Measurements from ENCODE around the gene EPB41L5.

The EPB41L5 gene

DNA sequence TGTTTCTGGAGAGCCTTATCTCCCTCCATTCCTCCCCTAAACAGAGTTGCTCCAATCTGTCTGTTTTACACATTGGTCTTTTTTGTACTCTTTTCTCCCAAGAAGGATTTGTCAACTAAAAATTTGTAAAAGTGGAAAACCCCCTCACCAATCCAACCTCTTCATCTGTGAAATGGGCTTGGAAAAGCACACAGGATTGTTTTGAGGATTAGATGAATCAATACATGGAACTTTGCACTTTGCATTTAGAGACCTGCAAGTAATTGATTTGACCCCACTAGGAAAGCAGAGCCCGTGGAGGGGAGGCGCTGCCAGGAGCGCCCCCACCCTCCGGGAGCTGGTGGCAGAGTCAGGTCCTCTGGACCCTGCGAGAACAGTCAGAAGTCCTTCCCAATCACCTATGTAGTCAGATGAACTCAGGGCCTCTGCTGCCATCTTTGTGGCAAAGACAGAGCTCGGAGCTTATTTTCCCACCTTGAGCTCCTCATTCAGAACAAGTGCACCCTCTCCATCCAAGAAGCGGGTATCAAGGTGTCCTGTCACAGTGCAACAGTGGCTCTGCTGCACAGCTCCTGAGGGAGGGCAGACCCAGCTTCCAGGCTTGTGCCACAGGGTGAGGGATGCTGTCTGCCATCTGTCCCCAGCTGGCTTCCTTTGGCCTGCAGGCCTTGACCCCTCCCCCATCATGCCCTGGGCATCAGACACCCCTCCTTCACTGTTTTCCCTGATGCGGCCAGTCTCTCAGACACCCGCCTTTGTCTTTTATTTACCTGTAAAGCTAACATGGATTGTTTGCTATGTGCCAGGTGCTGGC is 212.1 kb downstream of the EPB41L5 start:
- no peak for DNase-seq (ENCODE audit: low read depth in 1 of 2, low spot score in 1 of 2)
- TF ChIP-seq, protein P1, sequence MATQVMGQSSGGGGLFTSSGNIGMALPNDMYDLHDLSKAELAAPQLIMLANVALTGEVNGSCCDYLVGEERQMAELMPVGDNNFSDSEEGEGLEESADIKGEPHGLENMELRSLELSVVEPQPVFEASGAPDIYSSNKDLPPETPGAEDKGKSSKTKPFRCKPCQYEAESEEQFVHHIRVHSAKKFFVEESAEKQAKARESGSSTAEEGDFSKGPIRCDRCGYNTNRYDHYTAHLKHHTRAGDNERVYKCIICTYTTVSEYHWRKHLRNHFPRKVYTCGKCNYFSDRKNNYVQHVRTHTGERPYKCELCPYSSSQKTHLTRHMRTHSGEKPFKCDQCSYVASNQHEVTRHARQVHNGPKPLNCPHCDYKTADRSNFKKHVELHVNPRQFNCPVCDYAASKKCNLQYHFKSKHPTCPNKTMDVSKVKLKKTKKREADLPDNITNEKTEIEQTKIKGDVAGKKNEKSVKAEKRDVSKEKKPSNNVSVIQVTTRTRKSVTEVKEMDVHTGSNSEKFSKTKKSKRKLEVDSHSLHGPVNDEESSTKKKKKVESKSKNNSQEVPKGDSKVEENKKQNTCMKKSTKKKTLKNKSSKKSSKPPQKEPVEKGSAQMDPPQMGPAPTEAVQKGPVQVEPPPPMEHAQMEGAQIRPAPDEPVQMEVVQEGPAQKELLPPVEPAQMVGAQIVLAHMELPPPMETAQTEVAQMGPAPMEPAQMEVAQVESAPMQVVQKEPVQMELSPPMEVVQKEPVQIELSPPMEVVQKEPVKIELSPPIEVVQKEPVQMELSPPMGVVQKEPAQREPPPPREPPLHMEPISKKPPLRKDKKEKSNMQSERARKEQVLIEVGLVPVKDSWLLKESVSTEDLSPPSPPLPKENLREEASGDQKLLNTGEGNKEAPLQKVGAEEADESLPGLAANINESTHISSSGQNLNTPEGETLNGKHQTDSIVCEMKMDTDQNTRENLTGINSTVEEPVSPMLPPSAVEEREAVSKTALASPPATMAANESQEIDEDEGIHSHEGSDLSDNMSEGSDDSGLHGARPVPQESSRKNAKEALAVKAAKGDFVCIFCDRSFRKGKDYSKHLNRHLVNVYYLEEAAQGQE (IDR thresholded peaks at IDR 0.05; ENCODE audit: insufficient replicate concordance, low read depth) = no peak
- no peak for TF ChIP-seq GABPA (IDR thresholded peaks at IDR 0.05; ENCODE audit: low read depth)
- no peak for TF ChIP-seq POLR2AphosphoS5 (IDR thresholded peaks at IDR 0.05; ENCODE audit: low read depth)
- no peak for TF ChIP-seq SPI1 (IDR thresholded peaks at IDR 0.05; ENCODE audit: borderline replicate concordance, low read depth)
- TF ChIP-seq, protein P2, sequence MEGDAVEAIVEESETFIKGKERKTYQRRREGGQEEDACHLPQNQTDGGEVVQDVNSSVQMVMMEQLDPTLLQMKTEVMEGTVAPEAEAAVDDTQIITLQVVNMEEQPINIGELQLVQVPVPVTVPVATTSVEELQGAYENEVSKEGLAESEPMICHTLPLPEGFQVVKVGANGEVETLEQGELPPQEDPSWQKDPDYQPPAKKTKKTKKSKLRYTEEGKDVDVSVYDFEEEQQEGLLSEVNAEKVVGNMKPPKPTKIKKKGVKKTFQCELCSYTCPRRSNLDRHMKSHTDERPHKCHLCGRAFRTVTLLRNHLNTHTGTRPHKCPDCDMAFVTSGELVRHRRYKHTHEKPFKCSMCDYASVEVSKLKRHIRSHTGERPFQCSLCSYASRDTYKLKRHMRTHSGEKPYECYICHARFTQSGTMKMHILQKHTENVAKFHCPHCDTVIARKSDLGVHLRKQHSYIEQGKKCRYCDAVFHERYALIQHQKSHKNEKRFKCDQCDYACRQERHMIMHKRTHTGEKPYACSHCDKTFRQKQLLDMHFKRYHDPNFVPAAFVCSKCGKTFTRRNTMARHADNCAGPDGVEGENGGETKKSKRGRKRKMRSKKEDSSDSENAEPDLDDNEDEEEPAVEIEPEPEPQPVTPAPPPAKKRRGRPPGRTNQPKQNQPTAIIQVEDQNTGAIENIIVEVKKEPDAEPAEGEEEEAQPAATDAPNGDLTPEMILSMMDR (IDR thresholded peaks at IDR 0.05; ENCODE audit: insufficient read depth, low read length) = no peak
- H3K27me3 ChIP-seq (ENCODE audit: insufficient read depth, poor library complexity, severe bottlenecking) = no peaks in the 10 kb centered on the region

DNA sequence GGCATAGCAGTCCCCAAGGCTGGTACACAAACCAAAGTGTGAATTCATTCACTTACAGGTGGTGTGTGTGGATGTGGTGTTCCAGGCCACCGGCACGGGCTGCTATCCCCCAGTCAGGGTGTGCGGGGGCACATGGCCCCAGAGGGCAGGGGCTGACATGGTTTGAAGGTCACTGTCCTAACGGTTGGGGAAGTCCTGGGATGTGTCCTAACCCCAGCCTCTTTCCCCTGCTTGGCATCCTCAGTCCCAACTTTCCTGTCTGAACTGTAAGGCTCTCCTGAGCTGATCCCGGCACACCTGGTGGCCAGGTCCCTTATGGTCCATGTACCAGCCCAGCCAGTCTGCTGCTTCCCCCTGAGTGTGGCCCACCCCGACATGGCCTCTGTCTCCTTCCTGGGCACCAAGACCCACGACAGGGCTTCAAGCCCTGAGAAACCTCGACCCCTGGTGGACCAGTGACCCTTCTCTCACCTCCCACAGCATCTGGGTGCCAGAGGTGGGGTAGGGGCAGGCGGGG is 212.7 kb downstream of the EPB41L5 start:
- DNase-seq (ENCODE audit: low read depth in 1 of 2, low spot score in 1 of 2) = no peak
- TF ChIP-seq GABPA (IDR thresholded peaks at IDR 0.05; ENCODE audit: low read depth) (no peak), SPI1 (IDR thresholded peaks at IDR 0.05; ENCODE audit: borderline replicate concordance, low read depth) (no peak), POLR2AphosphoS5 (IDR thresholded peaks at IDR 0.05; ENCODE audit: low read depth) (no peak)
- TF ChIP-seq, protein P2 (IDR thresholded peaks at IDR 0.05; ENCODE audit: insufficient read depth, low read length) = no peak
- TF ChIP-seq, protein P1 (IDR thresholded peaks at IDR 0.05; ENCODE audit: insufficient replicate concordance, low read depth) = no peak
- Histone ChIP-seq H3K27me3 (ENCODE audit: insufficient read depth, poor library complexity, severe bottlenecking) (no peaks in the 10 kb centered on the region), H3K4me3 (replicated peaks; ENCODE audit: insufficient read depth, low read length) (no peak overlapping the region), H3K27ac (replicated peaks) (no peak overlapping the region)

More for the DNA sequence above, 212.1 kb downstream of the EPB41L5 start:
- no peak overlapping the region for H3K4me3 ChIP-seq (replicated peaks; ENCODE audit: insufficient read depth, low read length)
- no peak overlapping the region for H3K27ac ChIP-seq (replicated peaks)

DNA sequence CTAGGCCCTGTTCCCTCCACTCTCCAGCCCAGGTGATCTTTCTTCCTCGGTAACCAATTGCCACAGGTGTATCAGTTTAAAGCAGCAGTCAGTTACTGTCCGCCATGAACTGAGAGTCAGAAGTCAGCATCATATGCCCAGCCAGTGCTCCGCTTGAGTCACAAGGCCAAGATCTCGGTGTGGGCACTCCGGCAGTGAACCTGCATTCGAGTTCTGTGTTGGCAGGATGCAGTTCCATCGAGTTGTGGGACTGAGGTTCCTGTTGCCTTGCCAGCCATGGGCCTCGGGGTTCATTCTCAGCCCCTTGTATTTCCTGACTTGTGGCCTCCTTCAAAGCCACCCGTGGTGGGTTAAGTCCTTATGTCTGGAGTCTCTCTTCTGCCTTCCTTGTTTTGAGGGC is 213.4 kb downstream of the EPB41L5 start:
- DNase-seq (ENCODE audit: low read depth in 1 of 2, low spot score in 1 of 2) = no peak
- H3K4me3 ChIP-seq (replicated peaks; ENCODE audit: insufficient read depth, low read length) = no peak overlapping the region
- H3K27me3 ChIP-seq (ENCODE audit: insufficient read depth, poor library complexity, severe bottlenecking) = no peaks in the 10 kb centered on the region

More for the DNA sequence above, 213.4 kb downstream of the EPB41L5 start:
- TF ChIP-seq, protein P2 (IDR thresholded peaks at IDR 0.05; ENCODE audit: insufficient read depth, low read length) = no peak
- TF ChIP-seq, protein P1 (IDR thresholded peaks at IDR 0.05; ENCODE audit: insufficient replicate concordance, low read depth) = no peak
- no peak for TF ChIP-seq POLR2AphosphoS5 (IDR thresholded peaks at IDR 0.05; ENCODE audit: low read depth)
- no peak for TF ChIP-seq GABPA (IDR thresholded peaks at IDR 0.05; ENCODE audit: low read depth)
- TF ChIP-seq SPI1 (IDR thresholded peaks at IDR 0.05; ENCODE audit: borderline replicate concordance, low read depth) = no peak
- H3K27ac ChIP-seq (replicated peaks) = no peak overlapping the region
